ENCODE results near the gene COQ10A. TPM values are rescaled to one million over a fixed set of nuclear protein-coding genes. Genes with fewer than 3 reads are reported as not detected.
A peak's percentile ranks its signal among the peaks of the same experiment; 100 is the strongest.

COQ10A gene
- total RNA-seq, 2 experiments from 2014 or later, result 15.3 to 17.1 TPM

DNA sequence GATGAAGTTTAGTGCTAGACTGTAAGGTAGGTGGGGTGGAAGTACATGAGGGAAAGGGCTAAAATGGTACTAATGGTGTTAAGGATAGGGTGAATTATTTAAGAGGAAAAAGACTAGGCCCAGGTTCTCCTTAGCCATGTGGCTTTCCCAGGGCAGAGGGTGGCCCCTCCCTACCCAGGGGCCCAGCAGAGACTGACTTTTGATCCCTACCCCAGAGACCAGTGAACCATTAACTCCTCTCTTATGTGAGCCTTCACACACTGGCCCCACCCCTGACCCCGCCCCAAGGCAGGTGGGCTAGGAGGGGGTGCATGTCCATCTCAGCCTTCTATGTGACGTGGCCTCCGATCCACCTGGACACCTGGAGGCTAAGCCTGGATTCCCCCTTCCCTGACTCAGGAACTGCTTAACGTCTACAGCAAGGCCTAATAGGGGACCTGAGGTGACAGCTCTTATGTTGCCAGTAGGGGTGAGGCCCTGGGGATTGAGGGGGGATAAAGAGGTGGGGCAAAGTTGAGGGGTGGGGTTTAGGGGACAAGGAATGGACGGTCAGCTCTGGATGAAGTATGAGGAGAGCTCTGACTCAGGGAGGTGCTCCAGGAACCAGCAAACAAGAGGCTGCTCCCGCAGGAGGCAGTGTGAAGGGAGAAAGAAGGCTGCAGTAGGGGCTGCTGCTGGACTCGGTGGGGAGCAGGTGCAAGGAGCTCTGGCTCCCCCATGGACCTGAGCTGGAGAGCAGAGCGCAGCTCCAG, 36.1 kb upstream of the COQ10A start:
- Mint-ChIP-seq H3K27ac (no peak overlapping the region), H3K4me3 (no peak overlapping the region), H3K4me1 (peaks cover 6% of the 10 kb centered on the region), H3K36me3 (ENCODE audit: low read depth) (peaks cover 6% of the 10 kb centered on the region), H3K9me3 (no peaks in the 10 kb centered on the region), H3K27me3 (no peaks in the 10 kb centered on the region)
- CTCF ChIA-PET, result interaction anchor here (0.6 to 2.1 kb wide), 4 partner anchors 9 to 1307 kb away, joined by 3 to 10 read pairs (median 5); partner anchors contain the start of genes ANKRD52 and RNF41
- POLR2A ChIA-PET, result no interaction called here
- DNase-seq, result no peak

DNA sequence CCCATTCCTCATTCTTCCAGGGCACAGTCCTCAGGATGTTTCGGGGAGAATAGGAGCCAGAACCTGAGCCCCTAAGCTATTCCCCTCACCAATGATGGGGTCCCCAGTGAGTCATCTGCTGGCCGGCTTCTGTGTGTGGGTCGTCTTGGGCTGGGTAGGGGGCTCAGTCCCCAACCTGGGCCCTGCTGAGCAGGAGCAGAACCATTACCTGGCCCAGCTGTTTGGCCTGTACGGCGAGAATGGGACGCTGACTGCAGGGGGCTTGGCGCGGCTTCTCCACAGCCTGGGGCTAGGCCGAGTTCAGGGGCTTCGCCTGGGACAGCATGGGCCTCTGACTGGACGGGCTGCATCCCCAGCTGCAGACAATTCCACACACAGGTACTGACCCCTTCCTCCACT, 35.6 kb upstream of the COQ10A start:
- POLR2A ChIA-PET, result no interaction called here
- CTCF ChIA-PET, result interaction anchor here (0.8 to 2.1 kb wide), 3 partner anchors 9 to 231 kb away, joined by 6 to 10 read pairs (median 7); partner anchors contain the start of genes ANKRD52 and RNF41
- H3K36me3 Mint-ChIP-seq (ENCODE audit: low read depth), result peaks cover 4% of the 10 kb centered on the region
- H3K4me3 Mint-ChIP-seq, result no peak overlapping the region
- H3K27me3 Mint-ChIP-seq, result no peaks in the 10 kb centered on the region
- peaks cover 2% of the 10 kb centered on the region for H3K4me1 Mint-ChIP-seq
- no peak overlapping the region for H3K27ac Mint-ChIP-seq
- no peaks in the 10 kb centered on the region for H3K9me3 Mint-ChIP-seq
- DNase-seq, result no peak

DNA sequence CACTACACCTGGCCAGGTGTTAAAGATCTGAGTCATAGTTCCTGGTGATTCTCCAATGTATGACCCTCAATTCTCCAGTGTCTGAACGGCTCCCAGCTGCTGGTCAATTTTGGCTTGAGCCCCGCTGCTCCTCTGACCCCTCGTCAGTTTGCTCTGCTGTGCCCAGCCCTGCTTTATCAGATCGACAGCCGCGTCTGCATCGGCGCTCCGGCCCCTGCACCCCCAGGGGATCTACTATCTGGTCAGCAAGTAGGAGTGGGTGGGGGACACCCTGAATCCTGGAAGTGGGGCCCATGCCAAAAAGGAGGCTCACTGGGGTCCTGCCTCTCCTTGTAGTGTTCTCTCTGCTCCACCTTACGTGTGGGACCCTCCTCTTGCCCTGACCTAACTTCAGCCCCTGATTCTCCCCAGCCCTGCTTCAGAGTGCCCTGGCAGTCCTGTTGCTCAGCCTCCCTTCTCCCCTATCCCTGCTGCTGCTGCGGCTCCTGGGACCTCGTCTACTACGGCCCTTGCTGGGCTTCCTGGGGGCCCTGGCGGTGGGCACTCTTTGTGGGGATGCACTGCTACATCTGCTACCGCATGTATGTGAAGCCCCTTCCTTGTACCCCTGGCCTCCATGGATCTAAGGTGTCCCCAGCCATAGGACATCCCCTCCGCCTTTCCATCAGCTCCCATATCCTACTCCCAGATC, 31.9 kb upstream of the COQ10A start:
- Mint-ChIP-seq H3K27ac (no peak overlapping the region), H3K36me3 (ENCODE audit: low read depth) (no peaks in the 10 kb centered on the region), H3K4me1 (no peaks in the 10 kb centered on the region), H3K27me3 (no peaks in the 10 kb centered on the region), H3K9me3 (no peaks in the 10 kb centered on the region), H3K4me3 (no peak overlapping the region)
- CTCF ChIA-PET, result interaction anchor here (1.8 kb wide), 1 partner anchor 10 kb away, joined by 8 read pairs; no protein-coding TSS in a partner anchor
- POLR2A ChIA-PET, result no interaction called here
- DNase-seq, result no peak

DNA sequence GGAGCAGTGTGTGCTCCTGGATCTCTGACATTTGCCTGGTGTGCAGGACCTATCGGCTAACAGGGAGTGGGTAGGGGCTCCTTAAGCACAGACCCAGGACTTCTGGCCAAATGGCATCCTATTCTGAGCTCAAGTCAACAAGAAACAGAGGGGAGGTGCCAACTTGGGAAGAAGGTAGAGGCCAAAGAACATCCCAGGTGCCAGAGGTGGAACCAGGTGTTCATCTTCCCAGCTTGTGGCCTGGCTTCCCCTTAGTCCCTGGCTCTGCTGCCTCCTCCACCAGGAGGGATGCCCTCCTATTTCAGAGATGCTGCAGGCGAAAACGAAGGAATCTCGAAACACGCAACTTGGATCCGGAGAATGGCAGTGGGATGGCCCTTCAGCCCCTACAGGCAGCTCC, 30.7 kb upstream of the COQ10A start:
- ChIA-PET CTCF (interaction anchor here (0.9 to 1.5 kb wide), 3 partner anchors 14 to 30 kb away, joined by 3 to 6 read pairs (median 3); partner anchors contain the start of genes COQ10A and RNF41), POLR2A (no interaction called here)
- Mint-ChIP-seq H3K36me3 (ENCODE audit: low read depth) (no peaks in the 10 kb centered on the region), H3K27ac (no peak overlapping the region), H3K9me3 (no peaks in the 10 kb centered on the region), H3K4me1 (no peaks in the 10 kb centered on the region), H3K27me3 (no peaks in the 10 kb centered on the region), H3K4me3 (no peak overlapping the region)
- DNase-seq, result no peak

DNA sequence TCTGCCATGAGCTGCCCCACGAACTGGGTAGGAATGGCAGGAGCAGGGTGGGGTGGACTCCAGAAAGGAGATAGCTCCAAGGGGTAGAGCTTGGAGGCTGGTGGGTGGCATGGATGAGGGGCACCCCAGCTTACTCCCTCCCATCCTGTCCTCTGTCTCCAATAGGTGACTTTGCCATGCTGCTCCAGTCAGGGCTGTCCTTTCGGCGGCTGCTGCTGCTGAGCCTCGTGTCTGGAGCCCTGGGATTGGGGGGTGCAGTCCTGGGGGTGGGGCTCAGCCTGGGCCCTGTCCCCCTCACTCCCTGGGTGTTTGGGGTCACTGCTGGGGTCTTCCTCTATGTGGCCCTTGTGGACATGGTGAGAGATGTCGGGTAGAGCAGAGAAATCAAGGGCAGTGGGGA, 29.8 kb upstream of the COQ10A start:
- Mint-ChIP-seq H3K36me3 (ENCODE audit: low read depth) (peaks cover 3% of the 10 kb centered on the region), H3K4me3 (no peak overlapping the region), H3K9me3 (no peaks in the 10 kb centered on the region), H3K27ac (no peak overlapping the region), H3K4me1 (no peaks in the 10 kb centered on the region), H3K27me3 (no peaks in the 10 kb centered on the region)
- ChIA-PET POLR2A (no interaction called here), CTCF (interaction anchor here (0.8 to 1.5 kb wide), 3 partner anchors 12 to 30 kb away, joined by 3 to 6 read pairs (median 3); partner anchors contain the start of gene RNF41)
- DNase-seq, result no peak

DNA sequence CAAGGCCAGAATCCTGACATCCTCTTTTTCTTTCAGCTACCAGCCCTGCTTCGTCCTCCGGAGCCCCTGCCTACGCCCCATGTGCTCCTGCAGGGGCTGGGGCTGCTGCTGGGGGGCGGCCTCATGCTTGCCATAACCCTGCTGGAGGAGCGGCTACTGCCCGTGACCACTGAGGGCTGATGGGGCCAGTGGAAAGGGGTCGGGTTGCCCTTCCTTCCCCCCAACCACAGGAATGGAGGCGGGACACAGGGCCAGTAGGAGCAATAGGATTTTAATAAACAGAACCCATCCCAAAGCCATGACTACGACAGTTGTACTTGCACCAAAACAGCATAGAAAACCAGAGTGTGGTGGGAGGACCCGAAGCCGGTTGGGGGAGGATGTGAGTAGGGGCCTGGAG, 29.2 kb upstream of the COQ10A start:
- Mint-ChIP-seq H3K27ac (no peak overlapping the region), H3K4me3 (no peak overlapping the region), H3K4me1 (no peaks in the 10 kb centered on the region), H3K9me3 (no peaks in the 10 kb centered on the region), H3K36me3 (ENCODE audit: low read depth) (peaks cover 5% of the 10 kb centered on the region), H3K27me3 (no peaks in the 10 kb centered on the region)
- DNase-seq, result no peak
- CTCF ChIA-PET, result interaction anchor here (0.8 kb wide), 1 partner anchor 12 kb away, joined by 3 read pairs; no protein-coding TSS in a partner anchor
- POLR2A ChIA-PET, result no interaction called here

DNA sequence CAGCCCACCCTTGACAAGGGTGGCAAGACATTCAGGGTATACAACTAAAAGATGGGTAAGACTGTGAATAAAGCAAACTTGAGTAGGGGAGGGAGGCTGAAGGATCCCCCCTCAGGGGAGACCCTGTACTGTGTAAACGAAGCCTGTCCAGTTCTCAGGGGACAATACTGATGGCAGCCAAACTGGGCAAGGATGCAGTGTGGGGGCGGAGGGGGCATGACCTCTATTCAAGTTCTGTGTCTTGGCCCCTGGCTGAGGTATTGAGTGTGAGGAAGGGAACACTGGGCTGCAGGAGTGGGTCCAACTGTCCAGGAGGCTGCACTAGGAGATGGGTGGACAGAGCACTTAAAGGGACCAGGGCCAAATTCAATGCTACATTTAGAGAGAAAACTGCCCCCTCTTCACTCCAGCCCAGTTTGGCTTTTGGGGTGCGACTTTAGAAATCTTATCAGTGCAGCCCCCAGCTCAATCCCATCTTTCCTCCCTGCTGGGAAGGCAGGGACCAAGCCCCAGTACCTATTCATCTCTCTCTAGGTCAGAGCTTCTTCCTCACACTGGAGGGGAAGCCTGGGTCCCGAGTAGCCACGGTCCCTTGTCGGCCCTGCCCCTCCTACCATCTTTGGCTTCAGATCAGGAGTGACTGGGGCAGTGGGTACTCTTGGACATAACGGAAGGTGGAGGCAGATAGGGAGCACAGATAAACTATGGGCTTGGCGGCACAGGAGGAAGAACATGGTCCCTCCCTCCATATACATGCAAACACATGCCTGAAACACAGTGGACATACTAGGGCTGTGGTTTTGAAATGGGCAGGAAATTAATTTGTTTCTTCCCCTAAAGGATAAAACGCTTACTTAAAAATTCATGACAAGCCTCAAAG, 25.1 kb upstream of the COQ10A start:
- Mint-ChIP-seq H3K36me3 (ENCODE audit: low read depth) (peaks cover 14% of the 10 kb centered on the region), H3K27me3 (no peaks in the 10 kb centered on the region), H3K4me1 (no peaks in the 10 kb centered on the region), H3K4me3 (no peak overlapping the region), H3K9me3 (no peaks in the 10 kb centered on the region), H3K27ac (peak overlapping the region; percentile 68)
- ChIA-PET POLR2A (no interaction called here), CTCF (no interaction called here)
- DNase-seq, result no peak

DNA sequence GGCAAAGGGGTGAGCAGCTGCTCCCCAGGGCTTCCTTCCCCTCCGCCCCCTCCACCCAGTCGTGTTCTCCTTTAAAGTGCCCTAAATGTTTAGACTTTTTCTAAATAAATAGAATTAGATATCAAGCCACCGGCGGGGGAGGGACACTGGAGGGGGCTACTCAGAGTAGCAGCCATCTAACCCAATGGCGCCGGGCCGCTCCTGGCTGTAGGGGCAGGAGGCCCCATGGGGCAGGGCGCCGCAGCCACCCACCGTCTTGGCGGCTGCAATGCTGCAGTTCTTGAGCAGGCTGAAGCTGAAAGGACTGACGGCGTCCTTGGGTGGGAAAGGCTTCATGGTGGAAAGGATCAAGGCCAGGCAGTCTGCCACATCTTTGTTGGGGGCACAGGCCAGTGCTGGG, 23.8 kb upstream of the COQ10A start:
- CTCF ChIA-PET, result interaction anchor here (1.2 kb wide), 1 partner anchor 125 kb away, joined by 3 read pairs; the partner anchor contains the start of gene ZC3H10
- peak overlapping the region; percentile 36 for H3K27ac Mint-ChIP-seq
- no peaks in the 10 kb centered on the region for H3K9me3 Mint-ChIP-seq
- no peak overlapping the region for H3K4me3 Mint-ChIP-seq
- H3K27me3 Mint-ChIP-seq, result no peaks in the 10 kb centered on the region
- peaks cover 20% of the 10 kb centered on the region for H3K36me3 Mint-ChIP-seq (ENCODE audit: low read depth)
- H3K4me1 Mint-ChIP-seq, result no peaks in the 10 kb centered on the region
- DNase-seq, result no peak
- POLR2A ChIA-PET, result no interaction called here

DNA sequence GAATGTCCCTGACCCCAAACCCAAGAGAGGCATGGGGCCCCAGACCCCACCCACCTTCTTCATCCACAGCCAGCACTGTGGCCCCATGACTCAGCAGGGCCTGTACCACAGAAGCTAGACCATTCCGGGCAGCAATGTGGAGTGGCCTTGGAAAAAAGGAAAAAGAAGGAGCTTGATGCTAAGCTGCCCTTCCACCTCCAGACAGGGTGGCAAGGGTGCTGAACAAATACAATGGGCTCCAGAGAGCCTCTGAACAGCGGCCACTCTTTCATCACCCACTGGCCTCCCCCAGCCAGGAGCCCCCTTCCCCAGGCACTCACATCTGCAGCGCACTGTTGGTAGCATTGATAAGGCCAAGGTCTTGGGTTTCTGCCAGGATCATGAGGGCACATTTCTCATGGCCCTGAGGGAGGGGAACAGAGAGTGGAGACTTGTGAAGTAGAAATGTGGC, 23.0 kb upstream of the COQ10A start:
- POLR2A ChIA-PET, result no interaction called here
- Mint-ChIP-seq H3K27me3 (no peaks in the 10 kb centered on the region), H3K9me3 (no peaks in the 10 kb centered on the region), H3K4me1 (no peaks in the 10 kb centered on the region), H3K27ac (no peak overlapping the region), H3K36me3 (ENCODE audit: low read depth) (peaks cover 21% of the 10 kb centered on the region), H3K4me3 (no peak overlapping the region)
- CTCF ChIA-PET, result no interaction called here
- no peak for DNase-seq

DNA sequence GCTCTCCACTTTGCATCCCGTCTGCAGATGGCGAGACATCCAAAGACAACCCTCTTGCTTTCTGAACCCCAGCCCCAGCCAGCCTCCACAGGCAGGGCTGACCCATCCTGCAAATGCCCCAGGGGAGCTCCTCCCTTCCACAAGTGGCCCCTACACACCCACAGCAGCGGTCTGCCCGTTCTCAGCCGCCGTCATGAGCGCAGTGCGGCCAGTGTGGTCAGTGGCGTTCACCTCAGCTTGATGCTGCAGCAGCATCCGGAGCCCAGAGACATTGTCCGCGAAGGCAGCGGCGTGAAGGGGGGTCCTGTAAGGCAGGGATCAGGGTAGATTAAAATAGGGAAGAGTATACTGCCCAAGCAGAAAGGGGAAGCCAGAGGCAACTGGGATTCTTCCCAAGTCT, 22.2 kb upstream of the COQ10A start:
- POLR2A ChIA-PET, result no interaction called here
- Mint-ChIP-seq H3K9me3 (no peaks in the 10 kb centered on the region), H3K4me3 (no peak overlapping the region), H3K4me1 (no peaks in the 10 kb centered on the region), H3K27me3 (no peaks in the 10 kb centered on the region), H3K36me3 (ENCODE audit: low read depth) (peaks cover 25% of the 10 kb centered on the region), H3K27ac (no peak overlapping the region)
- DNase-seq, result no peak
- CTCF ChIA-PET, result interaction anchor here (0.9 to 4.2 kb wide), 3 partner anchors 13 to 118 kb away, joined by 5 to 27 read pairs (median 13); partner anchors contain the start of genes ANKRD52 and SMARCC2

DNA sequence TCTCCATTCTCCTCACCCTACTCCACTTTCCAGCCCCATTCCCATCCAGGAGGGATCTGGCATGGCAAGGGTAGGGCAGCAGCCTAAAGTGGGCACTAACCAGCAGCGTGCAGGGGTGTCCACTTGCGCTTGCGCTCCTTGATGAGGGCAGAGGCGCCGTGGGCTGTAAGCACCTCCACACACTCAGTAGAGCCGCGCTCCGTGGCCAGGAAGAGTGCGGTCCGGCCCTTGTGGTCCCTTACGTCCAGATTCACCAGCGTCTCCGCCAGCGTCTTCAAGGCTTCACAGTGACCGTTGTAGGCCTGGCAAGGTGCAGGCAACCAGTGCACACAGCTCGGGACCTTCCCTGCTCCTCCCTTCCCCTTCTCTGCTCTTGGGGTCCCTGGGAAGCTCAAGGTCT, 18.8 kb upstream of the COQ10A start:
- Mint-ChIP-seq H3K9me3 (no peaks in the 10 kb centered on the region), H3K27ac (no peak overlapping the region), H3K4me1 (no peaks in the 10 kb centered on the region), H3K27me3 (no peaks in the 10 kb centered on the region), H3K4me3 (no peak overlapping the region), H3K36me3 (ENCODE audit: low read depth) (peaks cover 22% of the 10 kb centered on the region)
- POLR2A ChIA-PET, result no interaction called here
- DNase-seq, result no peak
- CTCF ChIA-PET, result interaction anchor here (0.5 to 4.2 kb wide), 11 partner anchors 10 to 110 kb away, joined by 3 to 27 read pairs (median 3); partner anchors contain the start of genes ANKRD52, RNF41 and SMARCC2

DNA sequence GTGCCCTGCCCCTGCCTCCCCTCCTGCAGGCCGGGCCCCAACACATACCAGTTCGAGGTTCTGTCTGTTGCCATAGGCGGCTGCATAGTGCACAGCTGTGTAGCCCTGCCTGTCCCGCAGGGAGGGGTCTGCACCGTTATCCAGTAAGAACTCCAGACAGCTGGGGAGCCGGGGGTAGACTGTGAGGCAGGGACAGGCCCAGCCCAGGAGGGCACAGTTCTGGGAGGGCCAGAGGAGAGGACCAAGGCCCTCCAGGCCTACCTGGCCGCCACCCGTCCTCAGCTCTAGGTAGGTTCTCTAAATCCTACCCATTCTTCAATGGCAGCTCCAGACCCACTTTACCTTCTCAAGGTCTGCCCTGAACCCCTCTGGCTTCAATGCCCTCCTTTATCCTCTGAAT, 18.0 kb upstream of the COQ10A start:
- Mint-ChIP-seq H3K36me3 (ENCODE audit: low read depth) (peaks cover 27% of the 10 kb centered on the region), H3K27ac (no peak overlapping the region), H3K9me3 (no peaks in the 10 kb centered on the region), H3K4me1 (no peaks in the 10 kb centered on the region), H3K4me3 (no peak overlapping the region), H3K27me3 (no peaks in the 10 kb centered on the region)
- no peak for DNase-seq
- ChIA-PET POLR2A (no interaction called here), CTCF (interaction anchor here (0.6 to 2.1 kb wide), 7 partner anchors 10 to 1880 kb away, joined by 3 to 6 read pairs (median 3); partner anchors contain the start of gene ANKRD52)

Measured in activated CD4-positive, alpha-beta T cell treated with anti-CD3 and anti-CD28 coated beads, Interleukin-2, amount 10 ng/mL, durations not matched to agents 7 days and 5 days (primary cell).